ENCODE data around the gene PATJ.

PATJ gene

GRCh38 chr1:61807606-61808140, 65.4 kb downstream of the PATJ start:
- Histone ChIP-seq H3K4me1 (ENCODE audit: control insufficient read depth in 1 of 2, insufficient read depth in 1 of 2, low read depth in 1 of 2, low read length in 1 of 2) (no peaks in the 10 kb centered on the region), H3K27me3 (no peaks in the 10 kb centered on the region), H3K9me3 (no peaks in the 10 kb centered on the region), H3K4me3 (ENCODE audit: low read depth in 1 of 2, low read length in 1 of 2) (no peak overlapping the region), H3K27ac (no peak overlapping the region), H3K36me3 (no peaks in the 10 kb centered on the region)
- no peak for TF ChIP-seq CTCF (IDR thresholded peaks at IDR 0.05)

GRCh38 chr1:61808321-61808720, 66.0 kb downstream of the PATJ start:
- no peak for TF ChIP-seq CTCF (IDR thresholded peaks at IDR 0.05)
- Histone ChIP-seq H3K36me3 (no peaks in the 10 kb centered on the region), H3K4me1 (ENCODE audit: control insufficient read depth in 1 of 2, insufficient read depth in 1 of 2, low read depth in 1 of 2, low read length in 1 of 2) (no peaks in the 10 kb centered on the region), H3K9me3 (no peaks in the 10 kb centered on the region), H3K27ac (no peak overlapping the region), H3K4me3 (ENCODE audit: low read depth in 1 of 2, low read length in 1 of 2) (no peak overlapping the region), H3K27me3 (no peaks in the 10 kb centered on the region)

GRCh38 chr1:61808968-61809367, 66.7 kb downstream of the PATJ start:
- TF ChIP-seq CTCF (IDR thresholded peaks at IDR 0.05): no peak
- no peaks in the 10 kb centered on the region for H3K27me3 ChIP-seq
- no peak overlapping the region for H3K4me3 ChIP-seq (ENCODE audit: low read depth in 1 of 2, low read length in 1 of 2)
- no peaks in the 10 kb centered on the region for H3K36me3 ChIP-seq
- H3K9me3 ChIP-seq: no peaks in the 10 kb centered on the region
- no peaks in the 10 kb centered on the region for H3K4me1 ChIP-seq (ENCODE audit: control insufficient read depth in 1 of 2, insufficient read depth in 1 of 2, low read depth in 1 of 2, low read length in 1 of 2)
- no peak overlapping the region for H3K27ac ChIP-seq

- Histone ChIP-seq H3K36me3 (no peaks in the 10 kb centered on the region), H3K9me3 (no peaks in the 10 kb centered on the region), H3K27me3 (no peaks in the 10 kb centered on the region), H3K4me3 (ENCODE audit: low read depth in 1 of 2, low read length in 1 of 2) (no peak overlapping the region), H3K4me1 (ENCODE audit: control insufficient read depth in 1 of 2, insufficient read depth in 1 of 2, low read depth in 1 of 2, low read length in 1 of 2) (no peaks in the 10 kb centered on the region), H3K27ac (no peak overlapping the region)
- TF ChIP-seq CTCF (IDR thresholded peaks at IDR 0.05): no peak
Measured at GRCh38 chr1:61812916-61813315, 70.6 kb downstream of the PATJ start.

GRCh38 chr1:61816191-61816590, 73.9 kb downstream of the PATJ start:
- Histone ChIP-seq H3K4me1 (ENCODE audit: control insufficient read depth in 1 of 2, insufficient read depth in 1 of 2, low read depth in 1 of 2, low read length in 1 of 2) (no peaks in the 10 kb centered on the region), H3K9me3 (no peaks in the 10 kb centered on the region), H3K4me3 (ENCODE audit: low read depth in 1 of 2, low read length in 1 of 2) (no peak overlapping the region), H3K27me3 (no peaks in the 10 kb centered on the region), H3K27ac (no peak overlapping the region), H3K36me3 (no peaks in the 10 kb centered on the region)
- no peak for TF ChIP-seq CTCF (IDR thresholded peaks at IDR 0.05)

- no peaks in the 10 kb centered on the region for H3K9me3 ChIP-seq
- no peaks in the 10 kb centered on the region for H3K4me1 ChIP-seq (ENCODE audit: control insufficient read depth in 1 of 2, insufficient read depth in 1 of 2, low read depth in 1 of 2, low read length in 1 of 2)
- no peak for TF ChIP-seq CTCF (IDR thresholded peaks at IDR 0.05)
- H3K27me3 ChIP-seq: no peaks in the 10 kb centered on the region
- no peak overlapping the region for H3K27ac ChIP-seq
- H3K4me3 ChIP-seq (ENCODE audit: low read depth in 1 of 2, low read length in 1 of 2): no peak overlapping the region
- H3K36me3 ChIP-seq: no peaks in the 10 kb centered on the region
Measured at GRCh38 chr1:61818992-61819391, 76.7 kb downstream of the PATJ start.

All from neutrophil (primary cell).